Measurements from ENCODE around the gene IQCH. TPM values are rescaled to one million over a fixed set of nuclear protein-coding genes. Genes with fewer than 3 reads are reported as not detected.

The IQCH gene
- total and polyA plus RNA-seq, 9 of the 15 experiments (the other 6 are each of a cell fraction or from before 2014, with no cell fraction given): 1.8 to 3.9 (median 2.7) TPM

GRCh38 chr15:67267951-67268941 lies 13.7 kb downstream of the IQCH start:
- intact Hi-C loops (cut with micrococcal nuclease) (no loop called here), in situ Hi-C loops (cut with MboI) (no loop called here)
- peak in 1 of 4 experiments; percentile 11 for DNase-seq (ENCODE audit: extremely low read depth in 1 of 4, low spot score in 3 of 4)
- Histone ChIP-seq H3K27me3 (ENCODE audit: control insufficient read depth in 2 of 2, insufficient read depth in 2 of 2, low read length in 2 of 2) (no peaks in the 10 kb centered on the region), H3K4me2 (ENCODE audit: insufficient read depth, low read length) (no peak overlapping the region), H3K9ac (ENCODE audit: insufficient read depth in 1 of 2, low read depth in 2 of 2, low read length in 2 of 2) (no peak overlapping the region), H3K9me3 (replicated peaks; ENCODE audit: control insufficient read depth, insufficient read depth, low read depth, low read length) (no peaks in the 10 kb centered on the region), H3K4me1 (replicated peaks in 1 of 2; ENCODE audit: control insufficient read depth in 2 of 2, insufficient read depth in 2 of 2, low read length in 2 of 2) (peaks cover 0 to 9% of the 10 kb centered on the region in 2 experiments; a peak in 2 of 5 replicates), H3K4me3 (no peak overlapping the region), H3K9me1 (ENCODE audit: control insufficient read depth, insufficient read depth, low read length) (no peaks in the 10 kb centered on the region), H3K27ac (ENCODE audit: extremely low read depth, low read depth, low read length) (no peak overlapping the region), H3K79me2 (ENCODE audit: control insufficient read depth, insufficient read depth, low read length) (no peaks in the 10 kb centered on the region), H2AFZ (ENCODE audit: low read depth, low read length) (no peak overlapping the region; the same call in 1 of the 2 replicates), H4K20me1 (replicated peaks; ENCODE audit: control insufficient read depth, insufficient read depth, low read length) (no peaks in the 10 kb centered on the region), H3K36me3 (ENCODE audit: control insufficient read depth, insufficient read depth, low read length) (no peaks in the 10 kb centered on the region)
- ChIA-PET POLR2A (no interaction called here), CTCF (ENCODE audit: low intra/inter-chr PET ratio) (no interaction called here)
- peak; percentile 60 for FAIRE-seq
- ATAC-seq: peak; percentile 62
- WGBS (ENCODE audit: insufficient coverage, low coverage, missing lambda C conversion rate): 12% methylated on average over 9 of the region's 9 CpGs
- BruUV-seq (replicated peaks): no TSS peak
- TF ChIP-seq ZNF316 (IDR thresholded peaks at IDR 0.05): peak; percentile 33; the same call in 1 of the 2 replicates
- TF ChIP-seq HBP1 (CRISPR knock-in tag; IDR thresholded peaks at IDR 0.05): no peak
- TF ChIP-seq ZNF140 (CRISPR knock-in tag; IDR thresholded peaks at IDR 0.05): no peak
- TF ChIP-seq CBFA2T3 (IDR thresholded peaks at IDR 0.05): peak; percentile 50
- no peak for TF ChIP-seq MECOM (CRISPR knock-in tag; IDR thresholded peaks at IDR 0.05)
- peak; percentile 72 for TF ChIP-seq C11orf30 (IDR thresholded peaks at IDR 0.05; ENCODE audit: low read depth)
- no peak for TF ChIP-seq ZNF785 (CRISPR knock-in tag; IDR thresholded peaks at IDR 0.05)
- TF ChIP-seq FUS (optimal IDR thresholded peaks at IDR 0.05; ENCODE audit: low read depth, low read length): no peak
- TF ChIP-seq ARID1B (IDR thresholded peaks at IDR 0.05): peak; percentile 58
- TF ChIP-seq ATF6 (CRISPR knock-in tag; IDR thresholded peaks at IDR 0.05): no peak
- peak; percentile 60; the same call in 1 of the 2 replicates for TF ChIP-seq SOX6 (IDR thresholded peaks at IDR 0.05)
- no peak for TF ChIP-seq FOXA3 (CRISPR knock-in tag; conservative IDR thresholded peaks at IDR 0.05 in 1 of 2, IDR thresholded peaks at IDR 0.05 in 1 of 2)
- TF ChIP-seq MAFF (IDR thresholded peaks at IDR 0.05; ENCODE audit: low read length): peak; percentile 28; the same call in 1 of the 2 replicates
- TF ChIP-seq SMARCA4 (IDR thresholded peaks at IDR 0.05): peak; percentile 55; the same call in 1 of the 2 replicates
- TF ChIP-seq RCOR1 (IDR thresholded peaks at IDR 0.05; ENCODE audit: borderline replicate concordance in 1 of 2, low read depth in 2 of 2, low read length in 2 of 2): 0 out of 4 replicates have a peak, but pooled peaks of 1 of the 2 experiments have one; percentile 18
- TF ChIP-seq RBM25 (IDR thresholded peaks at IDR 0.05; ENCODE audit: low read depth, low read length, severe bottlenecking): no peak
- TF ChIP-seq GATA2 (CRISPR knock-in tag; IDR thresholded peaks at IDR 0.05): peak; percentile 5; the same call in 1 of the 2 replicates
- peak; percentile 33; the same call in 1 of the 2 replicates for TF ChIP-seq DPF2 (IDR thresholded peaks at IDR 0.05)
- no peak for TF ChIP-seq TARDBP (IDR thresholded peaks at IDR 0.05)
- no peak for TF ChIP-seq RBFOX2 (IDR thresholded peaks at IDR 0.05; ENCODE audit: low read depth, low read length)
- no peak for TF ChIP-seq RBM17 (IDR thresholded peaks at IDR 0.05; ENCODE audit: borderline replicate concordance, low read depth, low read length)
- peak; percentile 69 for TF ChIP-seq L3MBTL2 (IDR thresholded peaks at IDR 0.05)

Measured in K562 (cell line).